OCI-M2 (cell line): ENCODE results near the gene EPS8L2.
"Not testable (repeated sequence)": the region's sequence is repeated elsewhere in the genome, so short reads cannot be mapped to it uniquely, and the experiment has no call there.

Source experiments
- DNase-seq: peaks from one replicate; lab custom pipeline; 2025; ENCODE audit not compliant: unreplicated experiment; lab: John Stamatoyannopoulos, UW

The EPS8L2 gene

DNA sequence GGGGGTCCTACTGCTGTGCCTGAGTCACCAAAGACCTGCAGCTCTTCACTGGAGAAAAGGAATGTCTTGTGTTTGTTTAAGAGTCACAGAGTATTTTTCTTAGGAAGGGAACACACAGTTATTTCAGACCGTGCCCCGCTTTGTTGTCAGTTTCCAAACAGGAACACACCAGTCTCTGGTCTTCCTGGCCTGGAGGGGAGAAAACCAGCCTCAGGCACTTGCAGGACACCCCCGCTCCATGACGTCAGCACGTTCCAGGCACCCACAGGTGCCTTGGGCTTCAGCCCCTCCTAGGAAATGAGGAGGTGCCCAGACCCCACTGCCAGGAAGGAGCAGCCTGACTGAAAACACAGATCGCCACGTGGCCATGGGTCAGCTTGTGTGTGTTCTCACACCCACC, 16.4 kb upstream of the EPS8L2 start:
- DNase-seq = no peak

DNA sequence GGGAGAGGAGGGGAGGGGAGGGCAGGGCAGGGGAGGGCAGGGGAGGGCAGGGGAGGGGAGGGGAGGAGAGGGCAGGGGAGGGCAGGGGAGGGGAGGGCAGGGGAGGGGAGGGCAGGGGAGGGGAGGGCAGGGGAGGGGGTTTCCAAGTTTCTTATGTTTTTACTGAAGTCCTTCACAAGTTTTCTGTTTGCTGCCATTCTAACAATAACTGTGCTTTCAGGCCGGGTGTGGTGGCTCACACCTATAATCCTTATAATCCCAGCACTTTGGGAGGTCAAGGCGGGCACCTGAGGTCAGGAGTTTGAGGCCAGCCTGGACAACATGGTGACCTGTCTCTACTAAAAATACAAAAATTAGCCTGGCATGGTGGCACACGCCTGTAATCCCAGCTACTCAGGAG, 15.8 kb upstream of the EPS8L2 start:
- DNase-seq = not testable (repeated sequence)

- no peak for DNase-seq
These were observed 15.0 kb upstream of the EPS8L2 start for GRCh38 chr11:690738-691633.

DNA sequence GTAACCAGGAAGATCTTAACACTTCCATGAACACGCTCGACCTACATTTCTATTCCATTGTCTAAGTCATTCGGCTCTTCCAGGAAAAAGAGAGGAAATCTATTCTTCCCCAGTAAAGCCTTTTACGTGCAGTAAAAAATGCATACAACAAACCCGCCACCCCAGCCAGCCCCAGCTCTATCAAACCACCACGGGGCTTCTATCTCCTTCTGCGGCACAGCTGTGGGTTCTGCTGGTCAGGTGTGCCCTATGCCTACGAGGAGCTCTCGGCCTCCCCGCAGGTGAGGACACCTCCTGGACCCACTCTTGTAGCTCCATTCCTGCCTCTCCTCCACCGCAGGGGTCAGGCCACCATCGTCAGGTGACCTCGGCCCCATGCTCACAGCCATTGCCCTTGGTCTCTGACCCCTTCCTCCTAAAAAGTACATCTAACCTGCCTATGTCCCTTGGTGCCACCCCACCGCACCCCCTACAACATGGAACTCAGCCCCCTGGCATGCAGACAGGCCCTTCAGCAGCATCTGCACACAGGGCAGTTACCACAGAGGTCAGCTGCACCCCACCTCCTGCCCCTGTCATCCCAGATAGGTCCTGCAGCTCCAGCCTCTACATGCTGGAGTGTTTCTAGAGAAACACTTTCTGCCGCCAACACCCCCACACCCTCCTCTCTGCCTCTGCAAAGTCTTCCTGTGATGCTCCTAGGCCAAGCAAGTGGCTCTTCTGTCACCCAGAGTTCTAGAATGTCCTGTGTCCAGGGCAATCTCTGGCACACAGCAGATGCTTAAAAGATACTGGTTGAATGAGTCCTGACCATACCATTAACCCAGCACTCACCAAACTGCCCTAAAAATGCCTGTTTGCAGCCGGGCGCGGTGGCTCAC, 14.1 kb upstream of the EPS8L2 start:
- DNase-seq = no peak

GRCh38 chr11:692824-693414, 13.1 kb upstream of the EPS8L2 start:
- DNase-seq = no peak

DNA sequence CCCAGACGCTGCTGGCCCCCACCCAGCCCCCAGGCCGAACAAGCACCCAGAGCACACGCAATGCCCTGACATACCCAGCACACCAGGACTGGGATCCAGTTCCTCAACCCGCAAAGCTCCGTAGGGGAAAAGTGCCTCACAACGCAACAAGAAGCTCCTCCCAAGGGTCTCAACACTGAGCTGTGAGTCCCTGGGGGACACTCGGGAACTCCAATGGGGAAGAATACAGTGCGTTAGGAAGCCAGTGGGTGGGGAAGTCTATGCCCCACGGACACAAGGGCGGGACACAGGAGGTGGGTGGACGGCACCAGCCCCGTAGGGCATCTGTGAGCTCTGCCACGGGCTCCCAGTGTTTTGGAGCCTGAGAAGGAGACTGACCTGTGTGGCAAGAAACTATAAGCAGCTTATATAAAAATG, 12.6 kb upstream of the EPS8L2 start:
- DNase-seq = no peak

GRCh38 chr11:693887-694562, 12.0 kb upstream of the EPS8L2 start:
- no peak for DNase-seq

DNA sequence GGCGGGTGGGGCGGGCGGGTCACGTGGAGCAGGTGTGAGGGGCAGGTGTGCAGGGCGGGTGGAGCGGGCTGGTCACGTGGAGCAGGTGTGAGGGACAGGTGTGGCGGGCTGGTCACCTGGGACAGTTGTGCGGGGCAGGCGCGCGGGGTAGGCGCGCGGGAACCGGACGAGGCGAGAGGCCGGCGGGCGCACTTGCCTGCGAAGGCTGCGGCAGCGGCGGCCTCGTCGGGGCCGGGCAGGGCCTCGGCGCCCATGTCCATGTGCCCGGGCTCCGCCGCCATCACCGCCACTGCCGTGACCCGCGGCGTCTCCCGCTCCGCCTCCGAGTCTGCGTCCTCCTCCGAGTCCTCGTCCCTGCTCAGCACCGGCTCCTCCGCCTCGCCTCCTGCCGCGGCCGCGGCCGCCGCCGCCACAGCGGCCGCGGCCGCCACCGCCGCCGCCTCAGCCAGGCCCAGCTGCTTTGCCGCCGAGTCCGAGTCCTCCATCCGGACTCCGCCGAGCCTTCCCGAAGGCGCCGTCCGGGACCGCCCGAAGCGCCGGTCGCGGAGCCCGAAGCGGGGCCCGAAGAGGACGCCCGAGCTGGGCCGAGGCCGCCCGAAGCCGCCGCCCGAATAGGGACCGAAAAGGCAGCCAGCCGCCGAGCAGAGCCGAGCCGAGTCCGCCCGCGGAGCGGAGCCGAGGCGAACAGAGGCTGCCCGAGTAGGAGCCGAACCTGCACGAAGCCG, 11.3 kb upstream of the EPS8L2 start, which contains the start of gene DEAF1:
Gene DEAF1, minus strand, starts transcription at position 660 of the 725 bp plus-strand sequence. Its CDS starts 175 bp downstream, at position 485.
- DNase-seq = no peak

DNA sequence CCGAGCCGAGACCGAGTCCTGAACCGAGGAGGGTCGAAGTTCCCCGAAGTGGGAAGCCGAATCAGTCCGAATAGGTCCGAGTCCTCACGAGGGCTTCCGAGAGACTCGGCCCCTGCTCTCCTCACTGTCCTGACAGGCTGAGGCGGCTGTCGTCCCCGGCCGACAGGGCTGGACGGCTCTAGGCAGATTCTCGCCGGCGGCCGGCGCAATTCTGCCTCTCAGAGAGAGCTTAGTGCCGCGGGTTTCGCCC, 10.8 kb upstream of the EPS8L2 start:
- peak; percentile 81 for DNase-seq

DNA sequence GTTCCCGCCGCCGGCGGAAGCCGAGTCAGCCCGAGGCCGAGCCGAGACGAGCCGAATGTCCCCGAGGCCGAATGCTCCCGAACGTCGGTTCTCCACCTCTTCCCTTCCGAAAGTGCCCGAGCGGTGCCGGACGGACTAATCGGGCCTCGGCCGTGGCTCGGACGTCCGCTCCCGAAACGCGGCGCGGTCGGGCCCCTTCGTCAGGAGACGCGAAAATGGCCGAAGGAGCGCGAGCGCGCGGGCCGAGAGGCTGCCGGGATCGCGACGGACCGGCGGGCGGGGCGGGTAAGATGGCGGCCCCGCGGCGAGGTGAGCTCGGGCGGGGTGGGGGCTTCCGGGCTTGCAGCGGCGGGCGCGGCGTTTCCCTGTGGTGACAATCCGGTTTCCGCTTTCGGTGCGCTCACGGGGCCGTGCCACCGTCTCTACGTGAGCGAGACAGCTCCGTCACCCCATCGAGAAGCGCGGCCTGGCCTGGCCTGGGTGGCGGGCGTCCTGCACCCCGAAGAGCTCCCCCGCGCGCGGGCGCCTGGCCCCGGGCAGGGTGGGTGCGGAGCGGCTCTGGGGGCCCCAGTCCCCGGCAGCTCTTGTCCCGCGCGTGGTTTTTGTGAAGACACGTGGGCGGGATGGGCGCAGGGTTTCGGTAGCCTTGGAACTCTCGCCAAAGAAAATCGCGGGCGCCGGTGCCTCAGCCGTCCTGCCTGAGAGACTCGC, 10.3 kb upstream of the EPS8L2 start, which contains the start of gene TMEM80:
Gene TMEM80, plus strand, starts transcription at position 279 of the 711 bp plus-strand sequence. Its CDS starts 12 bp downstream, at position 291.
- peak; percentile 81 for DNase-seq

DNA sequence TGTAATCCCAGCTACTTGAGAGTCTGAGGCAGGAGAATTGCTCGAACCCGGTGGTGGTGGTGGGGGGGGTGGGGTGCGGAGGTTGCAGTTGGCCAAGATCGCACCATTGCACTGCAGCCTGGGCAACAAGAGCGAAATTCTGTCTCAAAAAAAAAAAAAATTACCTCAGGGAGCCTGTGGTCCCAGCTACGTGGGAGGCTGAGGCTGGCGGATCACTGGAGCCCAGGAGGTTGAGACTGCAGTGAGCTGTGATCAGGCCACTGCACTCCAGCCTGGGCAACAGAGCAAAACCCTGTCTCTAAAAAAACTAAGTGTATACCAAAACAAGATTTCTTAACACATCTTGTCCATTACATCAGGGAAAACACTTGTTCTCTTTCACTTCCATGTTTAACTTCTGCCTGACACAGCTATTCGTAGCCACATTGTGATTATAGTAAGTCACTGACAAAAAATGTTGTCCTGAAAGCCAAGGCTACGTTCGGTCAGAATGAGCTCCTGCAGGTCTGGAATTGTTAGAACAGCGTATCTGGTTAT, 9.0 kb upstream of the EPS8L2 start:
- DNase-seq = no peak

- no peak for DNase-seq
These were observed 8.2 kb upstream of the EPS8L2 start for GRCh38 chr11:697811-698311.

DNA sequence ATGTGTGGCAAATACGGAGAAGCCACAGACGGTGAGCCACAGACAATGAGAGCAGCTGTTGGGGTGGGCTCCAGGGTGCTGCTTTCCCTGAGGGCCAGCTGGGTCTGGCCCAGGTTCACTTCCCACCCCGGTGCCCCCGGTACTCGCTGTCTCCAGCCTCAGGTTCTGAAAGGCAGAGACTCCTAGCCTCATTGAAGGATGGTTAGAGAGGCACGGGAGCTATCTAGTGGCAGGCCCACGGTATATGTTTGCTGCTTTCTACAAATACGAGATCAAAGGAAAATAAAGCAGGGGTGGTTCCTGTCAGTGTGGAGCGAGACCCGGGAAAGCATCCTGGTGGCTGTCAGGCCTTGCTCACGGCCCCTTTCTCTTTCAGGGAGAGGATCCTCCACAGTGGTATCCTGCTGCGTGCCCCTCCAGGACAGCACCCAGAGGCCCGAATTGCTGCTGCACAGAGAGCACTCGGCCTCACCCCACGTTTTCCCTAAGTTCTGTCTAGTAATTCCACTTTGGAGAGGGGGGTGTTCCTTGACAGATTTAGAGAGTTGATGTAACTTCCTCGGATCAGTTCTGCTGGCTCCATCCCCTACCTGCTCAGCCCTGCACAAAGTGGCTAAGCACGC, 7.4 kb upstream of the EPS8L2 start:
- DNase-seq = no peak

GRCh38 chr11:699116-699508, 6.9 kb upstream of the EPS8L2 start:
- DNase-seq = no peak

- no peak for DNase-seq
These were observed 6.3 kb upstream of the EPS8L2 start for GRCh38 chr11:699753-700152.

DNA sequence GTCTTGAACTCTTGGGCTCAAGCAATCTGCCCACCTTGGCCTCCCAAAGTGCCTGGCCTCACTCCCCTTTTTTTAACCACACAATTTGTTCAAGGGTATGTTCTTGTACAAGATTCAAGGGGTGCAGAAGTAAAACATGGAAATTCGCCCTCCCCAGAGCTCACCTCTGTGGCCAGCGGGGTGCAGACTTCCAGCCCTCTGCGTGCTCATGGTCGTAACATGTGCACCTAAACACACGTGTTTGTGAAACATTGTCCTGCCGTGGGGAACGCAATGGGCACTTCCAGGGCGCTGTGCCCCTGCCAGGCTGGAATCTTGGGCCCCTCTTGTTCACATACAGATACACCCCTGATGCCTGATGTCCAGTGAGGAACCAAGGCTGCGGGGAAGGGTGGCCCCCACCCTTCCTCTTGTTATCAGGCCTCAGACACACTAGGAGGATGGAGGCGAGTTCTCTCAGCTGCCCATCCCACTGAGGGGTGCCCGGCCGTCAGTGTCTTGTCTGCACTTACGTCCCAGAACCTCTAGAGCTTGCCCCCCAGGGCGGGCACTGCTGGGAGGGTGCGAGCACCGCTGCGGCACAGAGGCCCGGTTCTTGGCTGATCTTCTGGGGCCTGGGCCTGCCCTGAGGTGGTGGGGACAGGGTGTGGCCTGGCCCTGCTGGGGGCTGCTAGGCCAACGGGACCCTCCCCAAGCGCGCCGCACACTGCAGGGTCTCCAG, 4.1 kb upstream of the EPS8L2 start:
- no peak for DNase-seq

GRCh38 chr11:702462-703461, 3.3 kb upstream of the EPS8L2 start:
- DNase-seq = no peak
